HFFc6 (cell line): Measurements from ENCODE around the gene SLC38A9. TPM values are rescaled to one million over a fixed set of nuclear protein-coding genes. Genes with fewer than 3 reads are reported as not detected.
"Not testable (repeated sequence)": the region's sequence is repeated elsewhere in the genome, so short reads cannot be mapped to it uniquely, and the experiment has no call there.

Experiments
- DNase-seq: peaks from one replicate; pipeline ENCODE4 v3.0.0-alpha.2; 2018
- H3K27ac Mint-ChIP-seq: 2 replicates; pipeline ENCODE4 v1.8.0; 2020; ENCODE audit warnings: mild to moderate bottlenecking, mixed read lengths
- H3K27me3 Mint-ChIP-seq: 2 replicates; pipeline ENCODE4 v1.8.0; 2021; ENCODE audit warnings: mild to moderate bottlenecking, moderate library complexity, mixed read lengths; ENCODE audit not compliant: insufficient read depth
- H3K36me3 Mint-ChIP-seq: 2 replicates; pipeline ENCODE4 v1.8.0; 2021; ENCODE audit warnings: low read depth, mixed read lengths
- H3K4me1 Mint-ChIP-seq: 2 replicates; pipeline ENCODE4 v1.8.0; 2020; ENCODE audit warnings: low read depth, mixed read lengths
- H3K4me3 Mint-ChIP-seq: 2 replicates; pipeline ENCODE4 v1.8.0; 2020; ENCODE audit warnings: mild to moderate bottlenecking, moderate library complexity, mixed read lengths
- H3K9me3 Mint-ChIP-seq: 2 replicates; pipeline ENCODE4 v1.8.0; 2020; ENCODE audit warnings: mild to moderate bottlenecking, mixed read lengths
- total RNA-seq, 6 experiments: library from RNA; stranded (reverse); fragmentation: NEBNext Ultra II Directional; extraction: Animal tissue kit (Norgen Biotek cat#: 25700); gene quantifications; 2 replicates in 1 of 6; 3 replicates in 5 of 6; pipeline ENCODE4 v1.2.3, GENCODE V29; 2021
- TF ChIP-seq, protein P1 (sequence below): fragments of 200-600 bp; sonication (generic); IDR thresholded peaks from 2 replicates; pipeline ENCODE4 v1.5.0; 2021; ENCODE audit warnings: antibody characterized with exemption, mild to moderate bottlenecking

Gene SLC38A9
- total RNA-seq, 6 experiments from 2014 or later = 12.2 to 16.5 (median 13.2) TPM

DNA sequence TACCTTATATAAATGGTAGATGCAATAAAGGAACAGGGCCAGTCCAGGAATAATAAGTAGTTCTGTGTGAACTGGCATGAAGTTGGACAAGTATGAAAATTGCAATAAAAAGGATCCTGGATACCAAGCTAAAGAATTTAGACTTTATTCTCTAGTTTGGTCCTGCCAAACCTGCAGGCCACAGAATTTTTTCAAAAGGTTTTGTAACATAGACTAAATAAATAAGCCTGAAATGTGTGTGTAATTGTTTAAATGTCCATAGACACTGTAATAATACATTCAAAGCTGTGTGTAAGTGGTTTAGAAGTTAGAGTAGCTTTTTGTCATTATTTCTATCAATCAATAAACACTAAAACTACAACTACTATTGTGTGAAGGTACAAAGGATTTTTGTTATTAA lies 101.6 kb downstream of the SLC38A9 start:
- no peaks in the 10 kb centered on the region for H3K9me3 Mint-ChIP-seq
- no peak overlapping the region for H3K4me3 Mint-ChIP-seq
- TF ChIP-seq, protein P1, sequence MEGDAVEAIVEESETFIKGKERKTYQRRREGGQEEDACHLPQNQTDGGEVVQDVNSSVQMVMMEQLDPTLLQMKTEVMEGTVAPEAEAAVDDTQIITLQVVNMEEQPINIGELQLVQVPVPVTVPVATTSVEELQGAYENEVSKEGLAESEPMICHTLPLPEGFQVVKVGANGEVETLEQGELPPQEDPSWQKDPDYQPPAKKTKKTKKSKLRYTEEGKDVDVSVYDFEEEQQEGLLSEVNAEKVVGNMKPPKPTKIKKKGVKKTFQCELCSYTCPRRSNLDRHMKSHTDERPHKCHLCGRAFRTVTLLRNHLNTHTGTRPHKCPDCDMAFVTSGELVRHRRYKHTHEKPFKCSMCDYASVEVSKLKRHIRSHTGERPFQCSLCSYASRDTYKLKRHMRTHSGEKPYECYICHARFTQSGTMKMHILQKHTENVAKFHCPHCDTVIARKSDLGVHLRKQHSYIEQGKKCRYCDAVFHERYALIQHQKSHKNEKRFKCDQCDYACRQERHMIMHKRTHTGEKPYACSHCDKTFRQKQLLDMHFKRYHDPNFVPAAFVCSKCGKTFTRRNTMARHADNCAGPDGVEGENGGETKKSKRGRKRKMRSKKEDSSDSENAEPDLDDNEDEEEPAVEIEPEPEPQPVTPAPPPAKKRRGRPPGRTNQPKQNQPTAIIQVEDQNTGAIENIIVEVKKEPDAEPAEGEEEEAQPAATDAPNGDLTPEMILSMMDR = no peak
- H3K36me3 Mint-ChIP-seq = no peaks in the 10 kb centered on the region
- no peak overlapping the region for H3K27ac Mint-ChIP-seq
- DNase-seq = no peak
- H3K4me1 Mint-ChIP-seq = peaks cover 7% of the 10 kb centered on the region
- H3K27me3 Mint-ChIP-seq = no peaks in the 10 kb centered on the region

DNA sequence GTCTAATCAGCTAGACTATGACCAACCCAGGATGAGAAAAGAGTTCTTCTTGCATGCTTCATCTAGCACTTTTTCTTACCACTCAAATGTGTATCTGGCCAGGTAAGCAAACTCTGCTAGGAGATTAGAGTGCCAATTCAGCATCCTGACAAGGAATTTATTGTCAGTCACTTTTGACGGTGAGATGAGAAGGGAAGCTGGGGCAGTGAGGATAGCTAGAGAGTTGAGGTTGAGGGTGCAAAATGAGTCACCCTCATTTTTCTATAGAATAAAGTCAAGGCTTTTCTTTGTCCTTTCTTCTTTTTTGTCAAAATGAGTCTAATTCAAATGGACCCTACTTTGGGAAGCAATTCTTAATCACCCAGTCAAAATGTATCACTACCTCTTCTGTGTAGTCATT lies 102.7 kb downstream of the SLC38A9 start:
- Mint-ChIP-seq H3K4me3 (no peak overlapping the region), H3K36me3 (no peaks in the 10 kb centered on the region), H3K27ac (no peak overlapping the region), H3K27me3 (no peaks in the 10 kb centered on the region), H3K4me1 (peaks cover 15% of the 10 kb centered on the region), H3K9me3 (no peaks in the 10 kb centered on the region)
- no peak for DNase-seq
- TF ChIP-seq, protein P1 = no peak

DNA sequence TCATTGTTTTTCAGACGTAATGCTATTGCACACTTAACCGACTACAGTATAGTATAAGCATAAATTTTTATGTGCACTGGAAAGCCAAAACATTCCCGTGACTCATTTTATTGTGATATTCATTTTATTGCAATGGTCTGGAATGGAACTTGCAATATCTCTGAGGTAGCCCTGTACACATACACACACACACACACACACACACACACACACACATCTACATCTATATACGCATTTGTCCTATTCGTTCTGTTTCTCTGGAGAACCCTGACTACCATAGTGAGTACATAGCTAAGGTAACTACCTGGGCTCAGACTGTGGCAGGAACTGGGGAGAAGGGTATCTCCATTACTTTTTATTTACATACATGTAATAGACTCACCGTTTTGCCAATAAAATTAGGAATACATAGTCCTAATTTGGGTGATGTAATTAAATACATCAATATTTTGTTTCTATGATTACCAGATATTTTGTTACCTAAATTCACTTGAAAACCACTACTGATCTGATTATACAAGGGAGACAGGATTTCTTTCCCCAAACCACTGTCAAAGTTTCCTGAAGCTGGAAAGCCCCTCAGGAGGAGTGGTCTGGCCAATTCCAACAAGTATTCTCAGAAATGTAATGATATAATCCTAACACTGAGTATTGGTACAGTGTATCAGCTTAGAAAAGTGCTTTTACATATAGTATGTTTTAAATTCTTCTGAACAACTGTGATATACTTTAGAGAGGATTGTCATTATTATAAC lies 103.4 kb downstream of the SLC38A9 start:
- Mint-ChIP-seq H3K27me3 (no peaks in the 10 kb centered on the region), H3K27ac (no peak overlapping the region), H3K9me3 (no peaks in the 10 kb centered on the region), H3K36me3 (no peaks in the 10 kb centered on the region), H3K4me3 (no peak overlapping the region), H3K4me1 (peaks cover 22% of the 10 kb centered on the region)
- DNase-seq = no peak
- TF ChIP-seq, protein P1 = no peak

DNA sequence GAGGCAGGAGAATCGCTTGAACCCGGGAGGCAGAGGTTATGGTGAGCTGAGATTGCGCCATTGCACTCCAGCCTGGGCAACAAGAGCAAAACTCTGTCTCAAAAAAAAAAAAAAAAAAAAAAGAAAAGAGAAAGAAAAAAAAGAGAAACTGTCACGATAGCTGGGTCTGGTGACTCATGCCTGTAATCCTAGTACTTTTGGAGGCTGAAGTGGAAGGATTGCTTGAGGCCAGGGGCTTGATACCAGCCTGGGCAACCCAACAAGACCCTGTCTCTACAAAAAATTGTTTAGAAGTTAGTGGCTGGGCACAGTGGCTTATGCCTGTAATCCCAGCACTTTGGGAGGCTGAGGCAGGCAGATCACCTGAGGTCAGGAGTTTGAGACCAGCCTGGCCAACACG lies 104.8 kb downstream of the SLC38A9 start:
- H3K4me1 Mint-ChIP-seq = peaks cover 36% of the 10 kb centered on the region
- H3K27ac Mint-ChIP-seq, DNase-seq, H3K9me3 Mint-ChIP-seq, H3K27me3 Mint-ChIP-seq, H3K36me3 Mint-ChIP-seq, H3K4me3 Mint-ChIP-seq: not testable (repeated sequence)

DNA sequence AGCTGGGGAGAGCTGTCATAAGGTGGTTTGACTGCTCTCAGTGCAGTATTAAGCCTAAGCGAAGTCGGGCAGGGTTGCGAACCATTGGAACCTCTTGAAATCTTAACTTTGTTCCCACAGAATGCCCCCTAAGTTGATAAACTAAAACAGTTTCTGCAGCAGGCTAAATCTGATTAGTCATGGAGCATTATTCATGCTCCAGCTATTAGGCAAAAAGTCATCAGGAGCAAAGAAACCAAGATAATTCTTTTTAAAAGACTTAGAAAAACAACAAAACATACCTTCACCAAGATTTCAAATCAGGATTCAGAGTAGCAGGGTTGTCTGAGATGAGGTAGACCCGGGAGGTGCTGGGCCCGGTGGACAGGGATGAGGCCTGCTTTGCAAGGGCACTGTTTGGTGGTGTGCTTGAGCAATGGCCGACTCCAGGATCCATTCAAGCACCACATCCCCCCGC lies 107.5 kb downstream of the SLC38A9 start:
- Mint-ChIP-seq H3K36me3 (no peaks in the 10 kb centered on the region), H3K27ac (peak overlapping the region; percentile 98), H3K9me3 (no peaks in the 10 kb centered on the region), H3K4me1 (peaks cover 63% of the 10 kb centered on the region), H3K4me3 (peak overlapping the region; percentile 65), H3K27me3 (no peaks in the 10 kb centered on the region)
- peak; percentile 63 for DNase-seq
- TF ChIP-seq, protein P1 = no peak

DNA sequence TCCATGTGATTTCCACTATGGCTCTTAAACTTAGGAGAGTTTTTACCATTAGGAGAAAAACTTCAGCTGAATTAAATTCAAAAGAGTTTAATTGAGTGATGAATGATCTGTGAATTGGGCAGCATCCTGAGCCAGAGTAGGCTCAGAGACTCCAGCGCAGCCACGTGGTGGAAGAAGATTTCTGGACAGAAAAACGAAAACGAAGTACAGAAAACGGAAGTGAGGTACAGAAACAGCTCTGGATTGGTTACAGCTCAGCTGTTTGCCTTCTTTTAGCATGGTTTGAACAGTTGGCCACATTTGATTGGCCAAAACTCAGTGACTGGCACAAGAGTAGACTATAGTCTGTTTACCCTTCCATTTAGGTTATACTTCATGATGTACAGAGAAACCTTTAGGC lies 108.2 kb downstream of the SLC38A9 start:
- H3K9me3 Mint-ChIP-seq = no peaks in the 10 kb centered on the region
- peak overlapping the region; percentile 98 for H3K27ac Mint-ChIP-seq
- peaks cover 69% of the 10 kb centered on the region for H3K4me1 Mint-ChIP-seq
- H3K36me3 Mint-ChIP-seq = no peaks in the 10 kb centered on the region
- no peaks in the 10 kb centered on the region for H3K27me3 Mint-ChIP-seq
- DNase-seq = peak; percentile 85
- peak overlapping the region; percentile 65 for H3K4me3 Mint-ChIP-seq
- TF ChIP-seq, protein P1 = no peak
